Trophoblast cell (in vitro differentiated cells and primary cell): ENCODE results near the gene TCEA2.

Experiments
- DNase-seq, 2 donors: peaks; one replicate each; pipeline ENCODE4 v3.0.0-alpha.2; 2016
- H2AFZ ChIP-seq: 2 replicates; pipeline ENCODE4 v1.6.1; 2013; ENCODE audit warnings: low read length, moderate library complexity, mild to moderate bottlenecking; ENCODE audit not compliant: insufficient read depth, poor library complexity
- H2AK5ac ChIP-seq: 2 replicates; pipeline ENCODE4 v1.6.1; 2013; ENCODE audit warnings: mild to moderate bottlenecking, low read length
- H2BK120ac ChIP-seq: 2 replicates; pipeline ENCODE4 v1.6.1; 2013; ENCODE audit warnings: low read length, mild to moderate bottlenecking, moderate library complexity; ENCODE audit not compliant: insufficient read depth, poor library complexity
- H2BK12ac ChIP-seq: 2 replicates; pipeline ENCODE4 v1.6.1; 2013; ENCODE audit warnings: mild to moderate bottlenecking, low read length, moderate library complexity
- H2BK5ac ChIP-seq: 2 replicates; pipeline ENCODE4 v1.6.1; 2013; ENCODE audit warnings: low read length, low read depth, moderate library complexity, mild to moderate bottlenecking; ENCODE audit not compliant: poor library complexity
- H3K14ac ChIP-seq: 2 replicates; pipeline ENCODE4 v1.6.1; 2013; ENCODE audit warnings: mild to moderate bottlenecking, low read length
- H3K18ac ChIP-seq: 2 replicates; pipeline ENCODE4 v1.6.1; 2013; ENCODE audit warnings: mild to moderate bottlenecking, low read length
- H3K23ac ChIP-seq: 2 replicates; pipeline ENCODE4 v1.6.1; 2013; ENCODE audit warnings: low read length
- H3K27ac ChIP-seq: 2 replicates; pipeline ENCODE4 v1.5.1; 2013; ENCODE audit warnings: low read depth, mild to moderate bottlenecking, inconsistent platforms, low read length, moderate library complexity
- H3K27me3 ChIP-seq: 2 replicates; pipeline ENCODE4 v1.6.1; 2013; ENCODE audit warnings: inconsistent platforms, mild to moderate bottlenecking, low read length, moderate library complexity; ENCODE audit not compliant: insufficient read depth
- H3K36me3 ChIP-seq, 2 experiments: 1 replicate in 1 of 2; 2 replicates in 1 of 2; pipeline ENCODE4 v1.6.1; 2013; ENCODE audit warnings: low read length in 2 of 2, mild to moderate bottlenecking in 2 of 2, moderate library complexity in 1 of 2; ENCODE audit not compliant: insufficient read depth in 2 of 2, control insufficient read depth in 1 of 2
- H3K4ac ChIP-seq: 2 replicates; pipeline ENCODE4 v1.6.1; 2013; ENCODE audit warnings: low read depth, mild to moderate bottlenecking, low read length, moderate library complexity
- H3K4me1 ChIP-seq, 2 experiments: 1 replicate in 1 of 2; 2 replicates in 1 of 2; pipeline ENCODE4 v1.6.1; 2013; ENCODE audit warnings: low read length in 2 of 2, mild to moderate bottlenecking in 2 of 2, moderate library complexity in 1 of 2; ENCODE audit not compliant: insufficient read depth in 2 of 2, control insufficient read depth in 1 of 2
- H3K4me2 ChIP-seq: 2 replicates; pipeline ENCODE4 v1.6.1; 2013; ENCODE audit warnings: inconsistent platforms, mild to moderate bottlenecking, low read length, moderate library complexity
- H3K4me3 ChIP-seq: 2 replicates; pipeline ENCODE4 v1.5.1; 2013; ENCODE audit warnings: mild to moderate bottlenecking, low read depth, low read length, inconsistent platforms
- H3K79me1 ChIP-seq: one replicate; pipeline ENCODE4 v1.6.1; 2013; ENCODE audit warnings: low read length
- H3K79me2 ChIP-seq: 2 replicates; pipeline ENCODE4 v1.6.1; 2013; ENCODE audit warnings: low read length, mild to moderate bottlenecking; ENCODE audit not compliant: control insufficient read depth, insufficient read depth, poor library complexity
- H3K9ac ChIP-seq: 2 replicates; pipeline ENCODE4 v1.6.1; 2013; ENCODE audit warnings: mild to moderate bottlenecking, low read length
- H3K9me3 ChIP-seq: 2 replicates; pipeline ENCODE4 v1.6.1; 2013; ENCODE audit warnings: low read depth, mild to moderate bottlenecking, control low read depth, inconsistent platforms, low read length; ENCODE audit not compliant: insufficient read depth
- H4K12ac ChIP-seq: 2 replicates; pipeline ENCODE4 v1.6.1; 2013; ENCODE audit warnings: low read depth, mild to moderate bottlenecking, low read length, moderate library complexity
- H4K8ac ChIP-seq: 2 replicates; pipeline ENCODE4 v1.6.1; 2013; ENCODE audit warnings: low read depth, mild to moderate bottlenecking, low read length, moderate library complexity
- H4K91ac ChIP-seq: one replicate; pipeline ENCODE4 v1.6.1; 2013; ENCODE audit warnings: low read depth, mild to moderate bottlenecking, low read length, moderate library complexity
- WGBS: extraction: QIAGEN DNeasy Blood & Tissue Kit; methylation state at CpG from one replicate; pipeline ENCODE4 v1.1.7; 2013; ENCODE audit warnings: missing lambda C conversion rate; ENCODE audit not compliant: insufficient read length, insufficient coverage; ENCODE audit errors: extremely low coverage; 5-methylcytosine and 5-hydroxymethylcytosine counted together

The TCEA2 gene

GRCh38 chr20:64048402-64049044, 14.5 kb upstream of the TCEA2 start:
- no peak for DNase-seq
- no peak overlapping the region for H3K9ac ChIP-seq
- WGBS = no CpG with 5 or more reads among the region's 101 CpGs

GRCh38 chr20:64049060-64049877, 13.7 kb upstream of the TCEA2 start, which contains the start of gene SOX18:
Gene SOX18, minus strand, starts transcription at chr20:64049639. Its CDS starts 123 bp downstream, at chr20:64049516.
- no peak within 1 kb of the TSS for H3K9ac ChIP-seq
- no peak within 1 kb of the TSS for H3K27ac ChIP-seq
- H3K18ac ChIP-seq = no peak within 1 kb of the TSS

More at GRCh38 chr20:64048402-64049044, 14.5 kb upstream of the TCEA2 start:
- H4K91ac ChIP-seq = no peak overlapping the region
- no peaks in the 10 kb centered on the region for H3K79me2 ChIP-seq
- H2BK12ac ChIP-seq = no peak overlapping the region
- H3K79me1 ChIP-seq = no peaks in the 10 kb centered on the region
- peak overlapping the region; percentile 51 for H3K4me2 ChIP-seq
- H3K9me3 ChIP-seq = no peaks in the 10 kb centered on the region
- no peak overlapping the region for H2BK5ac ChIP-seq
- H2AFZ ChIP-seq = no peak overlapping the region
- H3K4me1 ChIP-seq = peaks cover 0 to 14% of the 10 kb centered on the region in 2 experiments
- no peak overlapping the region for H3K4ac ChIP-seq
- H3K27me3 ChIP-seq = peaks cover 37% of the 10 kb centered on the region
- H2AK5ac ChIP-seq = no peak overlapping the region
- H3K36me3 ChIP-seq = no peaks in the 10 kb centered on the region
- H3K18ac ChIP-seq = no peak overlapping the region
- H2BK120ac ChIP-seq = no peak overlapping the region
- H4K8ac ChIP-seq = no peak overlapping the region
- H3K4me3 ChIP-seq = no peak overlapping the region
- no peak overlapping the region for H3K23ac ChIP-seq
- H4K12ac ChIP-seq = no peak overlapping the region
- H3K27ac ChIP-seq = no peak overlapping the region
- H3K14ac ChIP-seq = no peak overlapping the region

GRCh38 chr20:64049878-64050260, 13.1 kb upstream of the TCEA2 start:
- Histone ChIP-seq H3K4me3 (no peak overlapping the region), H2AK5ac (no peak overlapping the region), H3K9me3 (no peaks in the 10 kb centered on the region), H3K27me3 (peaks cover 37% of the 10 kb centered on the region), H3K79me2 (no peaks in the 10 kb centered on the region), H3K79me1 (peaks cover 4% of the 10 kb centered on the region), H2AFZ (no peak overlapping the region), H3K27ac (no peak overlapping the region), H2BK12ac (no peak overlapping the region), H3K36me3 (no peaks in the 10 kb centered on the region), H4K8ac (no peak overlapping the region), H3K14ac (no peak overlapping the region), H4K12ac (no peak overlapping the region), H3K23ac (no peak overlapping the region), H4K91ac (no peak overlapping the region), H2BK5ac (no peak overlapping the region), H2BK120ac (no peak overlapping the region), H3K4me2 (peak overlapping the region; percentile 7), H3K4ac (no peak overlapping the region), H3K4me1 (peaks cover 8 to 21% of the 10 kb centered on the region in 2 experiments), H3K18ac (no peak overlapping the region), H3K9ac (no peak overlapping the region)
- WGBS = no CpG with 5 or more reads among the region's 16 CpGs
- no peak for DNase-seq

More at GRCh38 chr20:64049060-64049877, 13.7 kb upstream of the TCEA2 start, which contains the start of gene SOX18:
- no peak within 1 kb of the TSS for H3K4me3 ChIP-seq
- no peak within 1 kb of the TSS for H3K23ac ChIP-seq
- H4K8ac ChIP-seq = no peak within 1 kb of the TSS
- H3K79me2 ChIP-seq = no peaks in the 10 kb centered on the region
- H3K36me3 ChIP-seq = no peaks in the 10 kb centered on the region
- no peaks in the 10 kb centered on the region for H3K9me3 ChIP-seq
- no peak within 1 kb of the TSS for H2AK5ac ChIP-seq
- peak in 1 of 2 donors; percentile 38 for DNase-seq
- H3K4me2 ChIP-seq = peak within 1 kb of the TSS; percentile 51
- peaks cover 2% of the 10 kb centered on the region for H3K79me1 ChIP-seq
- H3K27me3 ChIP-seq = peaks cover 37% of the 10 kb centered on the region
- H2AFZ ChIP-seq = no peak within 1 kb of the TSS
- H4K91ac ChIP-seq = no peak within 1 kb of the TSS
- no peak within 1 kb of the TSS for H3K4ac ChIP-seq
- no peak within 1 kb of the TSS for H2BK120ac ChIP-seq
- no peak within 1 kb of the TSS for H3K14ac ChIP-seq
- H4K12ac ChIP-seq = no peak within 1 kb of the TSS
- no CpG with 5 or more reads among the region's 111 CpGs for WGBS
- no peak within 1 kb of the TSS for H2BK5ac ChIP-seq
- peaks cover 6 to 20% of the 10 kb centered on the region in 2 experiments for H3K4me1 ChIP-seq
- H2BK12ac ChIP-seq = no peak within 1 kb of the TSS

- Histone ChIP-seq H2AK5ac (no peak overlapping the region), H4K8ac (no peak overlapping the region), H3K79me1 (peaks cover 7% of the 10 kb centered on the region), H3K14ac (no peak overlapping the region), H3K36me3 (no peaks in the 10 kb centered on the region), H3K18ac (no peak overlapping the region), H3K4me2 (no peak overlapping the region), H3K9ac (no peak overlapping the region), H4K12ac (no peak overlapping the region), H3K4me1 (peaks cover 12 to 24% of the 10 kb centered on the region in 2 experiments), H3K23ac (no peak overlapping the region), H3K79me2 (no peaks in the 10 kb centered on the region), H3K4ac (no peak overlapping the region), H4K91ac (no peak overlapping the region), H2BK5ac (no peak overlapping the region), H3K27ac (no peak overlapping the region), H3K4me3 (no peak overlapping the region), H3K9me3 (no peaks in the 10 kb centered on the region), H2AFZ (no peak overlapping the region), H2BK120ac (no peak overlapping the region), H3K27me3 (peaks cover 37% of the 10 kb centered on the region), H2BK12ac (no peak overlapping the region)
- DNase-seq = no peak
- no CpG with 5 or more reads among the region's 23 CpGs for WGBS
Measured at GRCh38 chr20:64050261-64051032, 12.6 kb upstream of the TCEA2 start.
